GM12878 (cell line): Measurements from ENCODE around the gene TFR2. TPM values are rescaled to one million over a fixed set of nuclear protein-coding genes. Genes with fewer than 3 reads are reported as not detected.

Experiments used
- ATAC-seq: fragments of 200-7000 bp; cut with Tn5 transposase; 3 replicates; pipeline ENCODE4 v1.9.1; 2020; ENCODE audit warnings: mild to moderate bottlenecking, moderate library complexity
- BruUV-seq: library from RNA; stranded (reverse); fragments of 400-500 nt; replicated peaks from 2 replicates; lab custom pipeline; 2021; lab: Mats Ljungman, UMichigan
- CTCF ChIA-PET: fragments of 300-600 bp; sonication (Branson Sonifier 250); formaldehyde crosslinking; extraction: SDS; loops from one replicate; lab custom pipeline; 2021; ENCODE audit warnings: inconsistent platforms; lab: Yijun Ruan, JAX
- POLR2A ChIA-PET: fragments of 350-600 bp; formaldehyde crosslinking; extraction: SDS; loops from one replicate; lab custom pipeline; 2021; ENCODE audit warnings: inconsistent platforms; lab: Charles Lee
- RAD21 ChIA-PET: fragments of 300-600 bp; sonication (Branson Sonifier 250); formaldehyde crosslinking; loops from one replicate; lab custom pipeline; 2023; ENCODE audit warnings: antibody characterized with exemption; ENCODE audit not compliant: unreplicated experiment; lab: Charles Lee
- SMC1A ChIA-PET: fragments of 300-600 bp; sonication (Branson Sonifier 250); formaldehyde crosslinking; loops from one replicate; lab custom pipeline; 2023; ENCODE audit not compliant: unreplicated experiment, uncharacterized antibody; lab: Charles Lee
- DNase-seq: peaks from one replicate; pipeline ENCODE4 v3.0.0-alpha.2; 2011; ENCODE audit warnings: low read depth, low spot score
- FAIRE-seq: peaks from 3 replicates; lab custom pipeline; 2011; peaks lifted over from hg19 to GRCh38; lab: Jason Lieb, UNC
- H2AFZ ChIP-seq: 2 replicates; pipeline ENCODE4 v1.6.0; 2011; ENCODE audit warnings: low read depth, low read length, control low read depth; ENCODE audit not compliant: control insufficient read depth
- H3K27ac ChIP-seq: 2 replicates; pipeline ENCODE4 v1.5.1; 2011; ENCODE audit warnings: control low read depth; ENCODE audit not compliant: control insufficient read depth, insufficient read depth
- H3K27me3 ChIP-seq, 2 experiments: replicated peaks in 1 of 2; 2 replicates each; pipeline versions ENCODE4 v1.6.0 to v1.6.1; 2011; ENCODE audit warnings: low read length in 1 of 2; ENCODE audit not compliant: control insufficient read depth in 2 of 2, insufficient read depth in 2 of 2
- H3K36me3 ChIP-seq, 2 experiments: 2 replicates each; pipeline ENCODE4 v1.5.1; 2011; ENCODE audit warnings: low read length in 1 of 2; ENCODE audit not compliant: control insufficient read depth in 2 of 2, insufficient read depth in 2 of 2
- H3K4me1 ChIP-seq: 2 replicates; pipeline ENCODE4 v1.6.1; 2011; ENCODE audit warnings: mild to moderate bottlenecking, low read length, moderate library complexity, mixed read lengths; ENCODE audit not compliant: control insufficient read depth, insufficient read depth
- H3K4me2 ChIP-seq: 2 replicates; pipeline ENCODE4 v1.6.0; 2011; ENCODE audit warnings: control low read depth; ENCODE audit not compliant: control insufficient read depth, insufficient read depth
- H3K4me3 ChIP-seq: fragments of 200-600 bp; sonication (generic); 2 replicates; pipeline ENCODE4 v1.5.1; 2016
- H3K79me2 ChIP-seq: 2 replicates; pipeline ENCODE4 v1.6.0; 2011; ENCODE audit warnings: low read length; ENCODE audit not compliant: control insufficient read depth, insufficient read depth
- H3K9ac ChIP-seq: 2 replicates; pipeline ENCODE4 v1.8.0; 2011; ENCODE audit warnings: low read length, control low read depth, mixed read lengths; ENCODE audit not compliant: control insufficient read depth, insufficient read depth
- H3K9me3 ChIP-seq: replicated peaks from 3 replicates; pipeline ENCODE4 v1.5.1; 2011; ENCODE audit warnings: mild to moderate bottlenecking, low read length; ENCODE audit not compliant: control insufficient read depth, insufficient read depth
- H4K20me1 ChIP-seq: 2 replicates; pipeline ENCODE4 v1.6.0; 2011; ENCODE audit not compliant: control insufficient read depth, insufficient read depth
- HDAC6 ChIP-seq: fragments of 200-600 bp; sonication (generic); IDR thresholded peaks from one replicate; pipeline ENCODE4 v1.8.0; 2017; ENCODE audit warnings: antibody characterized with exemption; ENCODE audit not compliant: unreplicated experiment
- IKZF2 ChIP-seq, 2 experiments: fragments of 450-650 bp; IDR thresholded peaks; 2 replicates each; pipeline ENCODE4 v1.6.1; 2017; ENCODE audit warnings: mild to moderate bottlenecking in 2 of 2, moderate library complexity in 2 of 2
- NR2C2 ChIP-seq: IDR thresholded peaks from 2 replicates; pipeline ENCODE4 v1.6.1; 2011; ENCODE audit warnings: borderline replicate concordance, low read depth; ENCODE audit not compliant: control insufficient read depth, insufficient read length
- RELA ChIP-seq: fragments of 450-650 bp; IDR thresholded peaks from 2 replicates; pipeline ENCODE4 v1.8.0; 2014; ENCODE audit warnings: borderline replicate concordance; ENCODE audit not compliant: partially characterized antibody
- RUNX3 ChIP-seq: IDR thresholded peaks from 2 replicates; pipeline ENCODE4 v1.6.1; 2012; ENCODE audit warnings: low read length, inconsistent platforms
- TARDBP ChIP-seq: IDR thresholded peaks from 2 replicates; pipeline ENCODE4 v1.6.1; 2016; ENCODE audit warnings: borderline replicate concordance
- YY1 ChIP-seq: IDR thresholded peaks from 2 replicates; pipeline ENCODE4 v1.6.1; 2011; ENCODE audit warnings: low read depth, mild to moderate bottlenecking, low read length
- WGBS: methylation state at CpG from one replicate; pipeline ENCODE4 v1.1.6; 2016; ENCODE audit warnings: low lambda C conversion rate; ENCODE audit not compliant: insufficient replicate concordance, insufficient coverage; ENCODE audit errors: missing lambda C conversion rate; 5-methylcytosine and 5-hydroxymethylcytosine counted together
- in situ Hi-C: fragments of 300-500 bp; cut with MboI; formaldehyde crosslinking; loops from 9 replicates; pipeline ENCODE4 v1.14.3; 2018; ENCODE audit warnings: mixed read lengths
- intact Hi-C: fragments of 100-400 bp; cut with micrococcal nuclease; formaldehyde crosslinking; loops from one replicate; pipeline ENCODE4 v1.14.2; 2022; ENCODE audit not compliant: unreplicated experiment
- polyA plus RNA-seq, 11 experiments: library from polyadenylated mRNA; depleted of rRNA in 4 of 11; unstranded in 6 of 11; stranded (reverse) in 5 of 11; fragments of >200 nt; fragmentation: Nextera tagmentation in 4 of 11; fragmentation: Illumina TruSeq in 1 of 11; extraction: Ambion mirVana in 4 of 11; extraction: Trizol in 1 of 11; gene quantifications; 1 replicate in 1 of 11; 2 replicates in 10 of 11; pipeline versions ENCODE4 v1.2.1 to v1.2.3, GENCODE V29; 2011 to 2016; ENCODE audit warnings: inconsistent platforms in 2 of 11, missing spikeins in 2 of 11, low read depth in 1 of 11
- total RNA-seq, 4 experiments: library from RNA; depleted of rRNA in 3 of 4; stranded (reverse); fragments of >200 nt in 3 of 4; fragmentation: Illumina TruSeq in 1 of 4; extraction: Trizol in 1 of 4; gene quantifications; 2 replicates each; pipeline versions ENCODE4 v1.2.1 to v1.2.3, GENCODE V29; 2013 to 2021
- TF ChIP-seq, protein P1 (sequence below): fragments of 450-650 bp; IDR thresholded peaks from 2 replicates; pipeline ENCODE4 v1.6.1; 2017; ENCODE audit warnings: mild to moderate bottlenecking, low read depth, inconsistent platforms; ENCODE audit not compliant: poor library complexity, severe bottlenecking
- TF ChIP-seq, protein P2 (sequence below): fragments of 450-650 bp; IDR thresholded peaks from 2 replicates; pipeline ENCODE4 v1.6.1; 2017; ENCODE audit warnings: borderline replicate concordance
- TF ChIP-seq, protein P3 (sequence below): fragments of 450-650 bp; formaldehyde crosslinking; IDR thresholded peaks from 2 replicates; pipeline ENCODE4 v1.5.0; 2022; ENCODE audit warnings: mild to moderate bottlenecking, missing genetic modification characterization
- TF ChIP-seq, protein P4 (sequence below): fragments of 450-650 bp; IDR thresholded peaks from 2 replicates; pipeline ENCODE4 v1.6.1; 2017; ENCODE audit warnings: antibody characterized with exemption, mild to moderate bottlenecking, moderate library complexity

The TFR2 gene
- total and polyA plus RNA-seq, 10 of the 15 experiments (the other 5 are each of a cell fraction or from before 2014, with no cell fraction given) = 0.30 to 7.2 (median 1.8) TPM

DNA sequence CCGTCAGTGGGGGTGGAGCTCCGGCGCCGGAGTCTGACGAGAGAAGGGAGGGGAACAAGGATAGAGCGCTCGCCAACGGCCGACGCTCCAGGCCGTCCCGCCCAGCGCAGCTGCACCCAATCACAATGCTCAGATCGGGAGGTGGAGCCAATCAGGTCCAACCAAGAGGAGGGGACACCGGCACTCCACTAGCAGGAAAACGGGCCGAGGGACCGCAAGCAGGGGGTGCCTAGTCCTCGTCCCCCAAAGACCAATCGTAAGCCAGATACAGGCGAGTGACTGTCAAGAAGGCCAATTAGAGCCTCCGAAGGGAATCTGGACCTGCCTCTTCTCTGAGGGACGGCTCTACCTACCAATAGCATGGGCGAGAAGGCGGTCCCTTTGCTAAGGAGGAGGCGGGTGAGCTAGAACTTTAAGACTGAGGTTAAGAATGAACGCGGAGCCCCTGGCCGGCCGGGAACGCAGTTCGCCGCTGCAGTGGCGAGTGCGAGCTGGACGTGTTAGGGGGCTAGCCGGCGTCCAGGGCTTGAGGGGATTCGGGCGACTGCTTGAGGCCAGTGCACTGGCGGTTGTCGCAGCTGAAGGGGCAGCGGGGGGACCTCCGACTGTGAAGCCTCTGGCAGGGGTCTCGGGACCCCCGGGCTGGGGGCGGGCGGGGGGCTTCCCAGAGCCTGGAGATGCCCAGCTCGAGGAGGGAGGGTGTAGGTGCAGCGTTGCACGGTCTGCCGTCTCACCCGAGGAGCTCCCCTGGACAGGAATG is 54.9 kb downstream of the TFR2 start, which contains the start of gene FBXO24:
Gene FBXO24 (plus strand): TSS at position 63 of the 760 bp plus-strand sequence. CDS start 298 bp downstream, at position 361.
- peak within 1 kb of the TSS; percentile 86 for H3K9ac ChIP-seq
- H3K4me3 ChIP-seq = peak within 1 kb of the TSS; percentile 83
- 1% methylated on average over 52 of the region's 53 CpGs for WGBS
- H3K9me3 ChIP-seq = no peaks in the 10 kb centered on the region
- ChIA-PET CTCF (interaction anchor here (0.9 to 11.6 kb wide), 14 partner anchors 15 to 606 kb away, joined by 3 to 190 read pairs (median 5); partner anchors contain the start of genes GIGYF1, MOSPD3, POP7 and PPP1R35), POLR2A (interaction anchor here (0.5 to 4.3 kb wide), 26 partner anchors 9 to 504 kb away, joined by 3 to 47 read pairs (median 4); partner anchors contain the start of genes AGFG2, GNB2, MOSPD3 and POP7), SMC1A (interaction anchor here (0.6 to 4.6 kb wide), 17 partner anchors 10 to 139 kb away, joined by 3 to 19 read pairs (median 4); partner anchors contain the start of genes AGFG2, MOSPD3 and POP7), RAD21 (interaction anchor here (0.8 to 4.2 kb wide), 21 partner anchors 15 to 266 kb away, joined by 3 to 21 read pairs (median 5); partner anchors contain the start of genes AGFG2, GIGYF1, MOSPD3 and POP7)
- intact Hi-C loops (loop anchor here (1.0 kb wide), 1 partner anchor 105 kb away; no protein-coding TSS in a partner anchor), in situ Hi-C loops (no loop called here)
- peaks cover 24% of the 10 kb centered on the region for H3K4me1 ChIP-seq
- no peaks in the 10 kb centered on the region for H3K27me3 ChIP-seq
- ATAC-seq (peak; percentile 90), DNase-seq (peak; percentile 100), FAIRE-seq (peak; percentile 100)
- no peaks in the 10 kb centered on the region for H4K20me1 ChIP-seq
- peaks cover 1 to 4% of the 10 kb centered on the region in 2 experiments for H3K36me3 ChIP-seq
- peak within 1 kb of the TSS; percentile 88 for H3K27ac ChIP-seq
- peaks cover 32% of the 10 kb centered on the region for H3K79me2 ChIP-seq
- H3K4me2 ChIP-seq = peak within 1 kb of the TSS; percentile 99
- no TSS peak for BruUV-seq
- H2AFZ ChIP-seq = peak within 1 kb of the TSS; percentile 95
- TF ChIP-seq, protein P1, sequence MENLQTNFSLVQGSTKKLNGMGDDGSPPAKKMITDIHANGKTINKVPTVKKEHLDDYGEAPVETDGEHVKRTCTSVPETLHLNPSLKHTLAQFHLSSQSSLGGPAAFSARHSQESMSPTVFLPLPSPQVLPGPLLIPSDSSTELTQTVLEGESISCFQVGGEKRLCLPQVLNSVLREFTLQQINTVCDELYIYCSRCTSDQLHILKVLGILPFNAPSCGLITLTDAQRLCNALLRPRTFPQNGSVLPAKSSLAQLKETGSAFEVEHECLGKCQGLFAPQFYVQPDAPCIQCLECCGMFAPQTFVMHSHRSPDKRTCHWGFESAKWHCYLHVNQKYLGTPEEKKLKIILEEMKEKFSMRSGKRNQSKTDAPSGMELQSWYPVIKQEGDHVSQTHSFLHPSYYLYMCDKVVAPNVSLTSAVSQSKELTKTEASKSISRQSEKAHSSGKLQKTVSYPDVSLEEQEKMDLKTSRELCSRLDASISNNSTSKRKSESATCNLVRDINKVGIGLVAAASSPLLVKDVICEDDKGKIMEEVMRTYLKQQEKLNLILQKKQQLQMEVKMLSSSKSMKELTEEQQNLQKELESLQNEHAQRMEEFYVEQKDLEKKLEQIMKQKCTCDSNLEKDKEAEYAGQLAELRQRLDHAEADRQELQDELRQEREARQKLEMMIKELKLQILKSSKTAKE = peak; percentile 99
- TF ChIP-seq IKZF2 (IDR thresholded peaks at IDR 0.05) = peak in 1 of 2 experiments; percentile 70; a peak in 1 of 4 replicates
- TF ChIP-seq, protein P2, sequence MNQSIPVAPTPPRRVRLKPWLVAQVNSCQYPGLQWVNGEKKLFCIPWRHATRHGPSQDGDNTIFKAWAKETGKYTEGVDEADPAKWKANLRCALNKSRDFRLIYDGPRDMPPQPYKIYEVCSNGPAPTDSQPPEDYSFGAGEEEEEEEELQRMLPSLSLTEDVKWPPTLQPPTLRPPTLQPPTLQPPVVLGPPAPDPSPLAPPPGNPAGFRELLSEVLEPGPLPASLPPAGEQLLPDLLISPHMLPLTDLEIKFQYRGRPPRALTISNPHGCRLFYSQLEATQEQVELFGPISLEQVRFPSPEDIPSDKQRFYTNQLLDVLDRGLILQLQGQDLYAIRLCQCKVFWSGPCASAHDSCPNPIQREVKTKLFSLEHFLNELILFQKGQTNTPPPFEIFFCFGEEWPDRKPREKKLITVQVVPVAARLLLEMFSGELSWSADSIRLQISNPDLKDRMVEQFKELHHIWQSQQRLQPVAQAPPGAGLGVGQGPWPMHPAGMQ = no peak
- TF ChIP-seq TARDBP = no peak
- TF ChIP-seq HDAC6 = no peak
- TF ChIP-seq YY1 = no peak
- TF ChIP-seq, protein P3, sequence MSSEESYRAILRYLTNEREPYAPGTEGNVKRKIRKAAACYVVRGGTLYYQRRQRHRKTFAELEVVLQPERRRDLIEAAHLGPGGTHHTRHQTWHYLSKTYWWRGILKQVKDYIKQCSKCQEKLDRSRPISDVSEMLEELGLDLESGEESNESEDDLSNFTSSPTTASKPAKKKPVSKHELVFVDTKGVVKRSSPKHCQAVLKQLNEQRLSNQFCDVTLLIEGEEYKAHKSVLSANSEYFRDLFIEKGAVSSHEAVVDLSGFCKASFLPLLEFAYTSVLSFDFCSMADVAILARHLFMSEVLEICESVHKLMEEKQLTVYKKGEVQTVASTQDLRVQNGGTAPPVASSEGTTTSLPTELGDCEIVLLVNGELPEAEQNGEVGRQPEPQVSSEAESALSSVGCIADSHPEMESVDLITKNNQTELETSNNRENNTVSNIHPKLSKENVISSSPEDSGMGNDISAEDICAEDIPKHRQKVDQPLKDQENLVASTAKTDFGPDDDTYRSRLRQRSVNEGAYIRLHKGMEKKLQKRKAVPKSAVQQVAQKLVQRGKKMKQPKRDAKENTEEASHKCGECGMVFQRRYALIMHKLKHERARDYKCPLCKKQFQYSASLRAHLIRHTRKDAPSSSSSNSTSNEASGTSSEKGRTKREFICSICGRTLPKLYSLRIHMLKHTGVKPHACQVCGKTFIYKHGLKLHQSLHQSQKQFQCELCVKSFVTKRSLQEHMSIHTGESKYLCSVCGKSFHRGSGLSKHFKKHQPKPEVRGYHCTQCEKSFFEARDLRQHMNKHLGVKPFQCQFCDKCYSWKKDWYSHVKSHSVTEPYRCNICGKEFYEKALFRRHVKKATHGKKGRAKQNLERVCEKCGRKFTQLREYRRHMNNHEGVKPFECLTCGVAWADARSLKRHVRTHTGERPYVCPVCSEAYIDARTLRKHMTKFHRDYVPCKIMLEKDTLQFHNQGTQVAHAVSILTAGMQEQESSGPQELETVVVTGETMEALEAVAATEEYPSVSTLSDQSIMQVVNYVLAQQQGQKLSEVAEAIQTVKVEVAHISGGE = no peak
- peak; percentile 82 for TF ChIP-seq RUNX3
- no peak for TF ChIP-seq NR2C2
- TF ChIP-seq, protein P4, sequence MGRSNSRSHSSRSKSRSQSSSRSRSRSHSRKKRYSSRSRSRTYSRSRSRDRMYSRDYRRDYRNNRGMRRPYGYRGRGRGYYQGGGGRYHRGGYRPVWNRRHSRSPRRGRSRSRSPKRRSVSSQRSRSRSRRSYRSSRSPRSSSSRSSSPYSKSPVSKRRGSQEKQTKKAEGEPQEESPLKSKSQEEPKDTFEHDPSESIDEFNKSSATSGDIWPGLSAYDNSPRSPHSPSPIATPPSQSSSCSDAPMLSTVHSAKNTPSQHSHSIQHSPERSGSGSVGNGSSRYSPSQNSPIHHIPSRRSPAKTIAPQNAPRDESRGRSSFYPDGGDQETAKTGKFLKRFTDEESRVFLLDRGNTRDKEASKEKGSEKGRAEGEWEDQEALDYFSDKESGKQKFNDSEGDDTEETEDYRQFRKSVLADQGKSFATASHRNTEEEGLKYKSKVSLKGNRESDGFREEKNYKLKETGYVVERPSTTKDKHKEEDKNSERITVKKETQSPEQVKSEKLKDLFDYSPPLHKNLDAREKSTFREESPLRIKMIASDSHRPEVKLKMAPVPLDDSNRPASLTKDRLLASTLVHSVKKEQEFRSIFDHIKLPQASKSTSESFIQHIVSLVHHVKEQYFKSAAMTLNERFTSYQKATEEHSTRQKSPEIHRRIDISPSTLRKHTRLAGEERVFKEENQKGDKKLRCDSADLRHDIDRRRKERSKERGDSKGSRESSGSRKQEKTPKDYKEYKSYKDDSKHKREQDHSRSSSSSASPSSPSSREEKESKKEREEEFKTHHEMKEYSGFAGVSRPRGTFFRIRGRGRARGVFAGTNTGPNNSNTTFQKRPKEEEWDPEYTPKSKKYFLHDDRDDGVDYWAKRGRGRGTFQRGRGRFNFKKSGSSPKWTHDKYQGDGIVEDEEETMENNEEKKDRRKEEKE = no peak
- TF ChIP-seq RELA = peak; percentile 12
